Mucosa of stomach (tissue), 1 donor: Measurements from ENCODE around the gene KIF27.

Experiments used
- H3K27me3 ChIP-seq: one replicate; pipeline ENCODE4 v1.7.0; 2013; ENCODE audit warnings: mild to moderate bottlenecking, low read length; ENCODE audit not compliant: control insufficient read depth, insufficient read depth
- H3K36me3 ChIP-seq: one replicate; pipeline ENCODE4 v1.7.0; 2013; ENCODE audit warnings: low read length; ENCODE audit not compliant: control insufficient read depth, insufficient read depth
- H3K4me1 ChIP-seq: one replicate; pipeline ENCODE4 v1.7.0; 2013; ENCODE audit warnings: mild to moderate bottlenecking, low read length; ENCODE audit not compliant: control insufficient read depth, insufficient read depth
- H3K4me3 ChIP-seq: one replicate; pipeline ENCODE4 v1.7.0; 2013; ENCODE audit warnings: low read length
- H3K9ac ChIP-seq: one replicate; pipeline ENCODE4 v1.7.0; 2013; ENCODE audit warnings: mild to moderate bottlenecking, low read length, moderate library complexity
- H3K9me3 ChIP-seq: one replicate; pipeline ENCODE4 v1.7.0; 2013; ENCODE audit warnings: mild to moderate bottlenecking, low read length, moderate library complexity; ENCODE audit not compliant: control insufficient read depth
- donor health status: Pancreatic carcinoma.

Gene KIF27, protein sequence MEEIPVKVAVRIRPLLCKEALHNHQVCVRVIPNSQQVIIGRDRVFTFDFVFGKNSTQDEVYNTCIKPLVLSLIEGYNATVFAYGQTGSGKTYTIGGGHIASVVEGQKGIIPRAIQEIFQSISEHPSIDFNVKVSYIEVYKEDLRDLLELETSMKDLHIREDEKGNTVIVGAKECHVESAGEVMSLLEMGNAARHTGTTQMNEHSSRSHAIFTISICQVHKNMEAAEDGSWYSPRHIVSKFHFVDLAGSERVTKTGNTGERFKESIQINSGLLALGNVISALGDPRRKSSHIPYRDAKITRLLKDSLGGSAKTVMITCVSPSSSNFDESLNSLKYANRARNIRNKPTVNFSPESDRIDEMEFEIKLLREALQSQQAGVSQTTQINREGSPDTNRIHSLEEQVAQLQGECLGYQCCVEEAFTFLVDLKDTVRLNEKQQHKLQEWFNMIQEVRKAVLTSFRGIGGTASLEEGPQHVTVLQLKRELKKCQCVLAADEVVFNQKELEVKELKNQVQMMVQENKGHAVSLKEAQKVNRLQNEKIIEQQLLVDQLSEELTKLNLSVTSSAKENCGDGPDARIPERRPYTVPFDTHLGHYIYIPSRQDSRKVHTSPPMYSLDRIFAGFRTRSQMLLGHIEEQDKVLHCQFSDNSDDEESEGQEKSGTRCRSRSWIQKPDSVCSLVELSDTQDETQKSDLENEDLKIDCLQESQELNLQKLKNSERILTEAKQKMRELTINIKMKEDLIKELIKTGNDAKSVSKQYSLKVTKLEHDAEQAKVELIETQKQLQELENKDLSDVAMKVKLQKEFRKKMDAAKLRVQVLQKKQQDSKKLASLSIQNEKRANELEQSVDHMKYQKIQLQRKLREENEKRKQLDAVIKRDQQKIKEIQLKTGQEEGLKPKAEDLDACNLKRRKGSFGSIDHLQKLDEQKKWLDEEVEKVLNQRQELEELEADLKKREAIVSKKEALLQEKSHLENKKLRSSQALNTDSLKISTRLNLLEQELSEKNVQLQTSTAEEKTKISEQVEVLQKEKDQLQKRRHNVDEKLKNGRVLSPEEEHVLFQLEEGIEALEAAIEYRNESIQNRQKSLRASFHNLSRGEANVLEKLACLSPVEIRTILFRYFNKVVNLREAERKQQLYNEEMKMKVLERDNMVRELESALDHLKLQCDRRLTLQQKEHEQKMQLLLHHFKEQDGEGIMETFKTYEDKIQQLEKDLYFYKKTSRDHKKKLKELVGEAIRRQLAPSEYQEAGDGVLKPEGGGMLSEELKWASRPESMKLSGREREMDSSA (N-terminal part only)

DNA sequence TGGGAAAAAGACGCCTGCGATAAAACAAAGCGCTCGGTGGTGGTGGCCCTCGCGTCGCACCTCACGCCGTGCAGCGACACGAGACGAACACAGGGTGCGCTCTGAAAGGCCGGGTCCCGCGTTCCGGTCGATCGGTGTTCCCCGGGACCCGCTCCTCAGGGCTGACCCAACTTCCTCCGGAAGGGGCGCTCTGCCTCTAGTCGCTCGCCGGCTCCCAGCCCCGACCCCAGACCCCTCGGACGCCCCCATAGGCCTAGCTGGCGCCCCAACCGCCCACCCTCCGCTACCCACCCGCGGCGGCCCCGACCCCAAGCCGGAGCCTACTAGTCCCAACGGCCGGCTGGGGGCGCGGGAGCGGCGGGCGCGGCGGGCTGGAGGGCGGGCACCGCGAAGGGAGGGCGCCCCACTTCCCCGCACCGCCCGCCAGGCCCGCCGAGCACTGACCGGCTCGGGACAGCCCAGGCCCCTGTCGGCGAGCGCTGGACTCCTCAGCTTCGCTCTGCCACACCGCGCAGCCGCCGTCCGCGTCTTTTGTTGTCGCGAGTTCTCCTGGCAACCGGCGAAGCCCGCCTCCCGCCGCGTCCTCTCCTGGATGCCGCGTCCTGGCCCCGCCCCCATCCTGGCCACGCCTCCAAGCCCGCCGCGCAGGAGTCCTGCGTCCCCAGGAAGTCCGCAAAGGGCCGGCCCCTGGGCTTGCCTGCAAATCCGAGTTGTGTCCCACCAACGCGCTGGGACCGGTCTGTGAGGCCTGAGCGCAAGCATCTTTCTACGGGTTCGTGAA is at the start of gene KIF27:
Gene KIF27 (minus strand): TSS at position 506 of the 781 bp plus-strand sequence. CDS start 5,841 bp downstream, outside the sequence.
- H3K27me3 ChIP-seq = no peaks in the 10 kb centered on the region
- H3K4me1 ChIP-seq = no peaks in the 10 kb centered on the region
- peak within 1 kb of the TSS; percentile 74 for H3K9ac ChIP-seq
- no peaks in the 10 kb centered on the region for H3K36me3 ChIP-seq
- H3K4me3 ChIP-seq = peak within 1 kb of the TSS; percentile 32
- H3K9me3 ChIP-seq = no peaks in the 10 kb centered on the region

DNA sequence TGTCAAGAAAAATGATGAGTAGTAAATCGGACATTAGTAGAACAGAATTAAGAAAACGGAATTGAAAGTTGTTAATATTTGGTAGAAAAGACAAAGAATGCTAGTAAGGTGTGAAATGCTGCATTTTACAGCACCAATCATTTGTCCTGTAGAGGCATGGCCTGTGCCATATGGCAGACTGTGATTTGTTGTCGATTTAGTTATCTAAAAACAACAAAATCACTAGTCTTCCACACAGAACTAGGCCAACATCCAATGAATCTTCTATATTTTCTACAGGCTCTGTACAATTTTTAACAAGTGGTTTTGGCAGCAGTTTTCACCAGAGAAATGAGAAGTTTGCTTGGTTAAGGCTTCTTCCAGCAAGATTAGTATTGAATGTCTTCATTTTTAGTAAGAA is 48.4 kb upstream of the KIF27 start:
- no peak overlapping the region for H3K4me3 ChIP-seq
- no peak overlapping the region for H3K9ac ChIP-seq
- no peaks in the 10 kb centered on the region for H3K9me3 ChIP-seq
- no peaks in the 10 kb centered on the region for H3K27me3 ChIP-seq
- peaks cover 19% of the 10 kb centered on the region for H3K36me3 ChIP-seq
- H3K4me1 ChIP-seq = no peaks in the 10 kb centered on the region

DNA sequence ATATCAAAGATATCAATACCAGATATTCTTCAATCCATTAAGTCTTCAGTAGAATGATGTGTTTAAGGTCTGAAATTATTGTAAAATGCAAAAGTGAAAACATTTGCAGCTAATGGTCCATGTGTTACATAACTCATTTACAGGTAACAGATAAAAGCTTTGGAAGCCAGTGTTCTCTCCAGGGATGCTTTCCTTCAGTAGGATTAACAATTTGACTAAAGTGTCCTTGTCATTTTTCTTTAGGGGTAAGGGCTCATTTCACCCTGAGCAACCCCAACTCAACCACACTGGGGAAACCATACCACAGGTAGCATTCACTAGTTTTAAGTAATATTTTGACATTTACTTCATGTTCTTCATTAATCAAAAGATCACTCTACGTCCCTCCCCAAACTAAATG is 45.8 kb upstream of the KIF27 start:
- H3K9me3 ChIP-seq = no peaks in the 10 kb centered on the region
- H3K4me3 ChIP-seq = no peak overlapping the region
- H3K36me3 ChIP-seq = peaks cover 6% of the 10 kb centered on the region
- H3K4me1 ChIP-seq = peaks cover 4% of the 10 kb centered on the region
- no peak overlapping the region for H3K9ac ChIP-seq
- H3K27me3 ChIP-seq = no peaks in the 10 kb centered on the region

GRCh38 chr9:83966209-83966582 is 45.0 kb upstream of the KIF27 start:
- no peak overlapping the region for H3K9ac ChIP-seq
- peaks cover 5% of the 10 kb centered on the region for H3K36me3 ChIP-seq
- peaks cover 6% of the 10 kb centered on the region for H3K4me1 ChIP-seq
- no peaks in the 10 kb centered on the region for H3K27me3 ChIP-seq
- H3K9me3 ChIP-seq = no peaks in the 10 kb centered on the region
- H3K4me3 ChIP-seq = no peak overlapping the region

- Histone ChIP-seq H3K4me1 (peaks cover 6% of the 10 kb centered on the region), H3K9ac (no peak overlapping the region), H3K9me3 (no peaks in the 10 kb centered on the region), H3K27me3 (no peaks in the 10 kb centered on the region), H3K36me3 (no peaks in the 10 kb centered on the region), H3K4me3 (no peak overlapping the region)
Measured at GRCh38 chr9:83965350-83966208, 44.3 kb upstream of the KIF27 start.

- no peaks in the 10 kb centered on the region for H3K27me3 ChIP-seq
- H3K36me3 ChIP-seq = no peaks in the 10 kb centered on the region
- H3K9ac ChIP-seq = no peak overlapping the region
- no peak overlapping the region for H3K4me3 ChIP-seq
- H3K4me1 ChIP-seq = peaks cover 6% of the 10 kb centered on the region
- H3K9me3 ChIP-seq = no peaks in the 10 kb centered on the region
Measured at GRCh38 chr9:83964973-83965349, 43.7 kb upstream of the KIF27 start.

DNA sequence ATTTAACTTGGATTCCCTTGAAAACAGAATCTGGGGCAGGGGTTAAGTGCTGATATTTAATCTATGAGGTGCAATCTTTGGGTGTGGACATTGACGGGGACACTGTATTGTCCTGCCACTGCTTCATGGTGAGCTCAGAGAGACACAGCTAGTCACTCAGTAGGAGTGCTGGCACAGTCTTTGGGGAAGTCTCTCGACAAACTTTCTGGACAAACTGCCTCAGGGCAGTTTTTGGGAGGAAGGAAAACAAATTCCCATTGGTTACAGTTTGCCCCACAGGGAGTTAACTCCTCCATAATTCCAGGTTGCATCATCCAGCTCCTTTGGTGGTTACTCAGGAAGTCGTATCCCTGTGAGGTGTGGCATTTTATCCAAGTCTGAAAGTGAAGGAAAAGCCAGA is 40.9 kb upstream of the KIF27 start:
- H3K36me3 ChIP-seq = no peaks in the 10 kb centered on the region
- H3K9ac ChIP-seq = no peak overlapping the region
- peaks cover 6% of the 10 kb centered on the region for H3K4me1 ChIP-seq
- no peak overlapping the region for H3K4me3 ChIP-seq
- no peaks in the 10 kb centered on the region for H3K9me3 ChIP-seq
- no peaks in the 10 kb centered on the region for H3K27me3 ChIP-seq

GRCh38 chr9:83960991-83961390 is 39.8 kb upstream of the KIF27 start:
- H3K9ac ChIP-seq = no peak overlapping the region
- H3K27me3 ChIP-seq = no peaks in the 10 kb centered on the region
- H3K4me3 ChIP-seq = no peak overlapping the region
- H3K9me3 ChIP-seq = no peaks in the 10 kb centered on the region
- H3K4me1 ChIP-seq = peaks cover 6% of the 10 kb centered on the region
- no peaks in the 10 kb centered on the region for H3K36me3 ChIP-seq

DNA sequence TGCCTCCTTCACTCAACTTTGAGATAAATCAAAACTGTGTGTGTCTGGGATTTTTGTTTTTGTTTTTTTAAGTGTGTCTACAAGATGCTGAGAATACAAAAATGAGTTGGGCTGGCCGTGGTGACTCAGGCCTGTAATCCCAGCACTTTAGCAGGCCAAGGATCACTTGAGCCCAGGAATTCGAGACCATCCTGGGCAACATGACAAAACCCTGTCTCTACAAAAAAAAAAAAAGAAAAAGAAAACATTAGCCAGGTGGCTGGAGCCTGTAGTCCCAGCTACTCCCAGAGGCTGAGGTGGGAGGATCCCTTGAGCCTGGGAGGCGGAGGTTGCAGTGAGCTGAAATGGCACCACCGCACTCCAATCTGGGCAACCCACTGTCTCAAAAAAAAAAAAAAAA is 37.8 kb upstream of the KIF27 start:
- no peaks in the 10 kb centered on the region for H3K27me3 ChIP-seq
- no peak overlapping the region for H3K4me3 ChIP-seq
- H3K9me3 ChIP-seq = no peaks in the 10 kb centered on the region
- H3K9ac ChIP-seq = no peak overlapping the region
- peaks cover 6% of the 10 kb centered on the region for H3K4me1 ChIP-seq
- H3K36me3 ChIP-seq = no peaks in the 10 kb centered on the region

DNA sequence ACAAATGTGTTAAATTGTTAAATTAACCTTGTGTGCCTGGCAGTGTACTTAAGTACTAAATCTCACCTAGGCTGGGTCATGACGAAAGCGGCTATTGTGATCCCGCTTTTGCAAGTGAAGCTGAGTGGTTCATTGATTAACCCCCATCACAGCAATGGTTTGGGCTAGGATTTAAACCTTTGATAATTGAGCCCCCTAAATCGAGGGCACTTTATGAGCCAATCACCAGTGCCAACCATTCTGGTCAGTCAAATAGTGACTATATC is 35.9 kb upstream of the KIF27 start:
- Histone ChIP-seq H3K4me3 (peak overlapping the region; percentile 86), H3K36me3 (no peaks in the 10 kb centered on the region), H3K9ac (peak overlapping the region; percentile 85), H3K4me1 (peaks cover 3% of the 10 kb centered on the region), H3K27me3 (no peaks in the 10 kb centered on the region), H3K9me3 (no peaks in the 10 kb centered on the region)
